ENCODE measurements around the gene ZFP92.
"Not testable (repeated sequence)": the region's sequence is repeated elsewhere in the genome, so short reads cannot be mapped to it uniquely, and the experiment has no call there.

Gene ZFP92

GRCh38 chrX:153378607-153379006, 32.7 kb upstream of the ZFP92 start:
- H3K4me1 ChIP-seq (ENCODE audit: insufficient read depth, low read length): no peaks in the 10 kb centered on the region
- no peak overlapping the region for H3K9ac ChIP-seq (ENCODE audit: low read depth, low read length)
- H3K36me3 ChIP-seq (ENCODE audit: insufficient read depth, low read depth, low read length): no peaks in the 10 kb centered on the region
- H3K4me3 ChIP-seq (ENCODE audit: low read length): no peak overlapping the region
- no peaks in the 10 kb centered on the region for H3K9me3 ChIP-seq (ENCODE audit: insufficient read depth, low read depth, low read length)
- no peaks in the 10 kb centered on the region for H3K27me3 ChIP-seq (ENCODE audit: insufficient read depth, low read length)
- no peak overlapping the region for H3K27ac ChIP-seq (ENCODE audit: low read length)

GRCh38 chrX:153379508-153379907, 31.8 kb upstream of the ZFP92 start:
- H3K27me3 ChIP-seq (ENCODE audit: insufficient read depth, low read length): no peaks in the 10 kb centered on the region
- no peak overlapping the region for H3K4me3 ChIP-seq (ENCODE audit: low read length)
- H3K36me3 ChIP-seq (ENCODE audit: insufficient read depth, low read depth, low read length): no peaks in the 10 kb centered on the region
- no peaks in the 10 kb centered on the region for H3K9me3 ChIP-seq (ENCODE audit: insufficient read depth, low read depth, low read length)
- no peaks in the 10 kb centered on the region for H3K4me1 ChIP-seq (ENCODE audit: insufficient read depth, low read length)
- no peak overlapping the region for H3K27ac ChIP-seq (ENCODE audit: low read length)
- no peak overlapping the region for H3K9ac ChIP-seq (ENCODE audit: low read depth, low read length)

GRCh38 chrX:153379971-153380581, 31.2 kb upstream of the ZFP92 start:
- no peaks in the 10 kb centered on the region for H3K4me1 ChIP-seq (ENCODE audit: insufficient read depth, low read length)
- H3K4me3 ChIP-seq (ENCODE audit: low read length): no peak overlapping the region
- no peaks in the 10 kb centered on the region for H3K9me3 ChIP-seq (ENCODE audit: insufficient read depth, low read depth, low read length)
- no peak overlapping the region for H3K27ac ChIP-seq (ENCODE audit: low read length)
- no peaks in the 10 kb centered on the region for H3K36me3 ChIP-seq (ENCODE audit: insufficient read depth, low read depth, low read length)
- no peak overlapping the region for H3K9ac ChIP-seq (ENCODE audit: low read depth, low read length)
- no peaks in the 10 kb centered on the region for H3K27me3 ChIP-seq (ENCODE audit: insufficient read depth, low read length)

GRCh38 chrX:153380691-153381090, 30.6 kb upstream of the ZFP92 start:
- no peaks in the 10 kb centered on the region for H3K9me3 ChIP-seq (ENCODE audit: insufficient read depth, low read depth, low read length)
- no peak overlapping the region for H3K27ac ChIP-seq (ENCODE audit: low read length)
- H3K4me1 ChIP-seq (ENCODE audit: insufficient read depth, low read length): no peaks in the 10 kb centered on the region
- H3K4me3 ChIP-seq (ENCODE audit: low read length): no peak overlapping the region
- H3K36me3 ChIP-seq (ENCODE audit: insufficient read depth, low read depth, low read length): no peaks in the 10 kb centered on the region
- H3K27me3 ChIP-seq (ENCODE audit: insufficient read depth, low read length): no peaks in the 10 kb centered on the region
- H3K9ac ChIP-seq (ENCODE audit: low read depth, low read length): no peak overlapping the region

GRCh38 chrX:153381684-153382532, 29.4 kb upstream of the ZFP92 start:
- Histone ChIP-seq H3K4me3 (ENCODE audit: low read length) (no peak overlapping the region), H3K36me3 (ENCODE audit: insufficient read depth, low read depth, low read length) (no peaks in the 10 kb centered on the region), H3K9me3 (ENCODE audit: insufficient read depth, low read depth, low read length) (no peaks in the 10 kb centered on the region), H3K4me1 (ENCODE audit: insufficient read depth, low read length) (no peaks in the 10 kb centered on the region), H3K27ac (ENCODE audit: low read length) (no peak overlapping the region), H3K9ac (ENCODE audit: low read depth, low read length) (no peak overlapping the region), H3K27me3 (ENCODE audit: insufficient read depth, low read length) (no peaks in the 10 kb centered on the region)

GRCh38 chrX:153382563-153383482, 28.4 kb upstream of the ZFP92 start:
- Histone ChIP-seq H3K4me3 (ENCODE audit: low read length) (no peak overlapping the region), H3K27ac (ENCODE audit: low read length) (no peak overlapping the region), H3K27me3 (ENCODE audit: insufficient read depth, low read length) (no peaks in the 10 kb centered on the region), H3K4me1 (ENCODE audit: insufficient read depth, low read length) (no peaks in the 10 kb centered on the region), H3K9me3 (ENCODE audit: insufficient read depth, low read depth, low read length) (no peaks in the 10 kb centered on the region), H3K9ac (ENCODE audit: low read depth, low read length) (no peak overlapping the region), H3K36me3 (ENCODE audit: insufficient read depth, low read depth, low read length) (no peaks in the 10 kb centered on the region)

GRCh38 chrX:153384390-153384789, 26.9 kb upstream of the ZFP92 start:
- H3K9me3 ChIP-seq (ENCODE audit: insufficient read depth, low read depth, low read length): no peaks in the 10 kb centered on the region
- H3K4me1 ChIP-seq (ENCODE audit: insufficient read depth, low read length): no peaks in the 10 kb centered on the region
- no peak overlapping the region for H3K4me3 ChIP-seq (ENCODE audit: low read length)
- no peaks in the 10 kb centered on the region for H3K36me3 ChIP-seq (ENCODE audit: insufficient read depth, low read depth, low read length)
- H3K27me3 ChIP-seq (ENCODE audit: insufficient read depth, low read length): no peaks in the 10 kb centered on the region
- H3K27ac ChIP-seq (ENCODE audit: low read length): no peak overlapping the region
- no peak overlapping the region for H3K9ac ChIP-seq (ENCODE audit: low read depth, low read length)

- H3K4me3 ChIP-seq (ENCODE audit: low read length); H3K9me3 ChIP-seq (ENCODE audit: insufficient read depth, low read depth, low read length); H3K27ac ChIP-seq (ENCODE audit: low read length); H3K9ac ChIP-seq (ENCODE audit: low read depth, low read length); H3K4me1 ChIP-seq (ENCODE audit: insufficient read depth, low read length); H3K27me3 ChIP-seq (ENCODE audit: insufficient read depth, low read length); H3K36me3 ChIP-seq (ENCODE audit: insufficient read depth, low read depth, low read length): not testable (repeated sequence)
Observed at GRCh38 chrX:153384973-153385372, 26.3 kb upstream of the ZFP92 start.

GRCh38 chrX:153386097-153386496, 25.2 kb upstream of the ZFP92 start:
- no peak overlapping the region for H3K4me3 ChIP-seq (ENCODE audit: low read length)
- H3K36me3 ChIP-seq (ENCODE audit: insufficient read depth, low read depth, low read length): no peaks in the 10 kb centered on the region
- H3K9me3 ChIP-seq (ENCODE audit: insufficient read depth, low read depth, low read length): no peaks in the 10 kb centered on the region
- H3K4me1 ChIP-seq (ENCODE audit: insufficient read depth, low read length): no peaks in the 10 kb centered on the region
- H3K27ac ChIP-seq (ENCODE audit: low read length): no peak overlapping the region
- H3K9ac ChIP-seq (ENCODE audit: low read depth, low read length): no peak overlapping the region
- no peaks in the 10 kb centered on the region for H3K27me3 ChIP-seq (ENCODE audit: insufficient read depth, low read length)

GRCh38 chrX:153387345-153387744, 23.9 kb upstream of the ZFP92 start:
- H3K27me3 ChIP-seq (ENCODE audit: insufficient read depth, low read length): no peaks in the 10 kb centered on the region
- H3K9ac ChIP-seq (ENCODE audit: low read depth, low read length): no peak overlapping the region
- H3K4me3 ChIP-seq (ENCODE audit: low read length): no peak overlapping the region
- H3K4me1 ChIP-seq (ENCODE audit: insufficient read depth, low read length): no peaks in the 10 kb centered on the region
- H3K9me3 ChIP-seq (ENCODE audit: insufficient read depth, low read depth, low read length): no peaks in the 10 kb centered on the region
- H3K27ac ChIP-seq (ENCODE audit: low read length): no peak overlapping the region
- no peaks in the 10 kb centered on the region for H3K36me3 ChIP-seq (ENCODE audit: insufficient read depth, low read depth, low read length)

- Histone ChIP-seq H3K4me1 (ENCODE audit: insufficient read depth, low read length) (no peaks in the 10 kb centered on the region), H3K4me3 (ENCODE audit: low read length) (no peak overlapping the region), H3K27me3 (ENCODE audit: insufficient read depth, low read length) (no peaks in the 10 kb centered on the region), H3K9ac (ENCODE audit: low read depth, low read length) (no peak overlapping the region), H3K9me3 (ENCODE audit: insufficient read depth, low read depth, low read length) (no peaks in the 10 kb centered on the region), H3K36me3 (ENCODE audit: insufficient read depth, low read depth, low read length) (no peaks in the 10 kb centered on the region), H3K27ac (ENCODE audit: low read length) (no peak overlapping the region)
Observed at GRCh38 chrX:153387987-153388721, 23.1 kb upstream of the ZFP92 start.
